Sciatic nerve (tissue), 2 donors: ENCODE results near the gene ANXA5. TPM values are rescaled to one million over a fixed set of nuclear protein-coding genes. Genes with fewer than 3 reads are reported as not detected.
"Not testable (repeated sequence)": the region's sequence is repeated elsewhere in the genome, so short reads cannot be mapped to it uniquely, and the experiment has no call there.

Source experiments
- ATAC-seq: fragments of 200-7000 bp; cut with Tn5 transposase; one replicate; pipeline ENCODE4 v1.9.1; 2020; ENCODE audit warnings: mild to moderate bottlenecking, moderate library complexity
- DNase-seq: peaks from one replicate; pipeline ENCODE4 v3.0.0-alpha.2; 2020; ENCODE audit warnings: low spot score
- intact Hi-C: fragments of 100-400 bp; cut with DNase I; formaldehyde crosslinking; loops from one replicate; pipeline ENCODE4 v1.14.2; 2022
- total RNA-seq: library from RNA; stranded (reverse); fragmentation: NEBNext Ultra II Directional; extraction: Animal tissue kit (Norgen Biotek cat#: 25700); gene quantifications from one replicate; pipeline ENCODE4 v1.2.1, GENCODE V29; 2021
- donor health status: DM: no; HTN: no; CAD: no.
- donor health status: DM: no; HTN: no; CAD: no.

Gene ANXA5
- total RNA-seq, 1 donor from 2014 or later = 280 TPM

GRCh38 chr4:121686255-121686654 is 10.5 kb downstream of the ANXA5 start:
- no peak for DNase-seq
- intact Hi-C loops = no loop called here
- ATAC-seq = no peak

DNA sequence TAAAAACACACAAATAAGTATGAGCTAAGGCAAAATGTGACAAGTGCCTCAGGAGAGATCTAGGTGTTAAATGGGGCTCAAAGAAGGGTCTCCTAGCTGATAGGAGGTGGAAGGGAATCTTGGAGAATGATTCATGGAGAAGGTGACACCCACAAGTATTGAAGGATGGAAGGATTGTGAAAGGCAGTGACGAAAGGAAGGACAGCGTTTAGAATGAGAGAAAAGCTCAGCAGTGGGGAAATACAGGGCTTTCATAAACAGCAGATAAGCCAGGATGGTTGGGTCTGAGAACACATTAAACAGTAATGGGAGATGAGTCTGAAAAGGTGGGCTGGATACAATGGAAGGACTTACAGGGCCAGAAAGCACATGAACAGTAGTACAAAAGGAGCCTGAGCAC is 11.5 kb downstream of the ANXA5 start:
- ATAC-seq (no peak), DNase-seq (no peak)
- intact Hi-C loops = no loop called here

DNA sequence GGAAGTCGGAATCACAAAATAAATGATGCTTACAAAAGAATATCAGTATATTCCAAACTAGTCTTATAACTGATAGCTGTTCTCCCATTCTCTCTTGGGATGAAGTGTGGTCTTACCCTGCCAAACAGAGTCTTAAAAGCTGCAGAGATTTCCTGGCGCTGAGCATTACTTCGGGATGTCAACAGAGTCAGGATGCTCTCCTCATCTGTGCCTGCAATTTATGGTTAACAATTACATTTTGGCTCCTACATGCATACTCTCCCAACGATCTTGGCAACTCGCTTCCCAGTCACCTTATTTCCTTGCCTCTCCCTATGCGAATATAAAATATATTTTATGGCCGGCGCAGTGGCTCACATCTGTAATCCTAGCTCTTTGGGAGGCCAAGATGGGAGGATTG is 12.2 kb downstream of the ANXA5 start:
- intact Hi-C loops = no loop called here

GRCh38 chr4:121684016-121684415 is 12.8 kb downstream of the ANXA5 start:
- no peak for ATAC-seq
- no peak for DNase-seq
- intact Hi-C loops = no loop called here

More for the DNA sequence above, 12.2 kb downstream of the ANXA5 start:
- no peak for DNase-seq
- ATAC-seq = no peak

DNA sequence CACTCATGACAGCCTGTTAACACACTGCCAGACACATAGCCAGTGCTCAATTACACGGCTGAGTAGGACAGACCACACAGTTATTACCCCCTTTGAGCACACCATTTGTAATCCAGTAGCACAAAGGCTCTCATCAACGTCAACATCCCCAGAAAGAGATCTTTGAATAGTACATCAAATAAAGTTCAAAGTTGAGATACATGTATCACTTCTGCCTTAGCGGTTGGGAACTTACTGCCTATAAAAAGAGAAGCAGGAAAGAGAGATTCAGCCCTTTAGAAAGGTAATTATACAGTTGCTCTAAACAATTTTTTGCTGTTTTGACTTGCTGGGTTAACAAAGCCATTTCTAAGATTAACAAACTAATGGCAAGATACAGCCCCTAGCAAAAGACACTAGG is 16.2 kb downstream of the ANXA5 start:
- DNase-seq (no peak), ATAC-seq (no peak)
- intact Hi-C loops = no loop called here

DNA sequence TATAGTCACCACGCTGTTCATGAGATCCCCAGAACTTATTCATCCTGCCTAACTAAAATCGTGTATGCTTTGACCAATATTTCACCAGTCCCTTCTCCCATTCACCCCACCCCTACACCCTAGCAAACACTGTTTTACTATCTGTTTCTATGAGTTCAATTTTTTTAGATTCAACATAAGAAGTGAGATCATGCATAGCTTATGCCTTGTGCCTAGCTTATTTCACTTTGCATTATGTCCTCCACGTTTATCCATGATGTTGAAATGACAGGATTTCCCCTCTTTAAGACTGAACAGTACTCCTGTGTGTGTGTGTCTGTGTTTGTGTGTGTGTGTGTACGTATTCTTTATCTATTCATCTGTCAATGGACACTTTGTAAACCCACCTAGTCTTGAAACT is 16.8 kb downstream of the ANXA5 start:
- intact Hi-C loops = no loop called here

DNA sequence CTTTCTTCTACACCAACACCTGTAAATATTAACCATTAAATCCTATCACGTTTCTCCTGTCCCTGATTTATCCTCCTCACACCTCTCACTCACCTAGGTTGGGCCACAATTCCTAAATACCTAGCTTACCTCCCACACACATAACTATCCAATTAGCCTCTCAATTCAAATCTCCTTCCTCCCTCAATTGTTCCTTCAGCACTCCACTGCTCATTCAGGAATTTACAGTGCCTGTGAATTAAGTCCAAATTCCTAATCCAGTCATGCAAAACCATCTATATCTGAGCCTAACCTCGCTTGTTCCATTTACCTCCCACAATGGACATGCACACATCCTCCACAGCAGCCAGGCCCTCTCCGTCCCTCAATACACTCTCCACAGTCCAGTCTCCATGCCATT is 17.5 kb downstream of the ANXA5 start:
- DNase-seq = no peak
- intact Hi-C loops = no loop called here
- ATAC-seq = no peak

More for the DNA sequence above, 16.8 kb downstream of the ANXA5 start:
- DNase-seq (no peak), ATAC-seq (no peak)

- intact Hi-C loops = no loop called here
- DNase-seq (no peak), ATAC-seq (no peak)
Observed at GRCh38 chr4:121677524-121677923, 19.3 kb downstream of the ANXA5 start.

- intact Hi-C loops = no loop called here
- no peak for ATAC-seq
- no peak for DNase-seq
Observed at GRCh38 chr4:121676345-121677075, 20.3 kb downstream of the ANXA5 start.

DNA sequence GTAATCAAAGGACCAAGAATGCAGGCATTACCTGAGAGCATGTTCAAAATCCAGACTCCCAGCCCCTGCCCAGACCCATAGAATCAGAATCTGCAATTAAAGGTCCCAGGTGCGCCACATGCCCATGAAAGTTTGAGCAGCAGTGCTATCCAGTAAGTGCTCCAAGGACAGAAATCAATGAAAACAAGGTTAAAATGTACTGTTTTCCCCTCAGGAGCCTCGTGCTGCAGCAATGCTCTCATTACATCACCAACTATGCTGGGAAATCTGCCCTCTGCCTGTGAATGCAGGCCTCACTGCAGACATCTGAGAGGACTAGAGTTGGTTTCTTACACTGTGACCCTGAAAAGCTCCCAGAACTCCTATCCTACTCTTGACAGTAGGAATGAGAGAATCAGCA is 21.1 kb downstream of the ANXA5 start:
- no peak for DNase-seq
- peak; percentile 62 for ATAC-seq
- intact Hi-C loops = no loop called here

DNA sequence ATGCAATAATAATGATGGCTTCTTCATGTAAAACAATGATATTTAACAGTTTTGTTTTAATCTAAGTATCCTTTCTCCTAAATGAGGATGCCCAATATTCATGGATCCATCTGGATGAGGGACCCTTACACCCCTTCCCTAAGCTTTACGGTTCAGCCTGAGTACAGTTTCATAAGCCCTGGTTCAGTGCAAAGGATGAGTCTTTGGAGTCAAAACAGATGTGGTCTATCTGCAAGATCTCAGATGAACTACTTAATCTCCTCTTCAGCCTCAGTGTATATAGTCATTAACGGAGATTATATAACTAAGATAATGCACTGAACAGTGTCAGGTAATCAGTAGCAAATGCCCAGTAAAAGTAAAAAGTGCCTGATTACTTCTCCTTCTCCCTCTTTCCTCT is 22.1 kb downstream of the ANXA5 start:
- no peak for DNase-seq
- no peak for ATAC-seq
- intact Hi-C loops = no loop called here

- ATAC-seq (no peak), DNase-seq (no peak)
- intact Hi-C loops = no loop called here
Observed at GRCh38 chr4:121674191-121674590, 22.6 kb downstream of the ANXA5 start.

DNA sequence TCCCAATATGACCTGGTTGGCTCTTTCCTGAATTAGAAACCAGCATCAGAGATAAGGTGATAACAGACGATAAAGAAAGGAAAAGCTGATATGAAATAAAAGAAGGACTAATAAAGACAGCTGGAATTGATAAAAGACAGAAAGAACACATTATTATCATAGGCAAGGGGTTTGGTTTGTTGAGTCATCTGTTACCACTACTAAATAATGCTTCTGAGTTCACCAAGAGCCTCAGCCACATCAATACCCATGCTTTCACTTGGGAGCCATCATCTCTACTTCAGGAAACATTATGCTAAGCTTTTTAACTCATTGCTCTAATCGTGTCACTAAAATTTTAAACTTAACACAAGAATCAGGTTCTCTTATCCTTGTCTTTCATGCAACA is 27.6 kb downstream of the ANXA5 start:
- intact Hi-C loops = no loop called here
- ATAC-seq (peak; percentile 82), DNase-seq (no peak)

DNA sequence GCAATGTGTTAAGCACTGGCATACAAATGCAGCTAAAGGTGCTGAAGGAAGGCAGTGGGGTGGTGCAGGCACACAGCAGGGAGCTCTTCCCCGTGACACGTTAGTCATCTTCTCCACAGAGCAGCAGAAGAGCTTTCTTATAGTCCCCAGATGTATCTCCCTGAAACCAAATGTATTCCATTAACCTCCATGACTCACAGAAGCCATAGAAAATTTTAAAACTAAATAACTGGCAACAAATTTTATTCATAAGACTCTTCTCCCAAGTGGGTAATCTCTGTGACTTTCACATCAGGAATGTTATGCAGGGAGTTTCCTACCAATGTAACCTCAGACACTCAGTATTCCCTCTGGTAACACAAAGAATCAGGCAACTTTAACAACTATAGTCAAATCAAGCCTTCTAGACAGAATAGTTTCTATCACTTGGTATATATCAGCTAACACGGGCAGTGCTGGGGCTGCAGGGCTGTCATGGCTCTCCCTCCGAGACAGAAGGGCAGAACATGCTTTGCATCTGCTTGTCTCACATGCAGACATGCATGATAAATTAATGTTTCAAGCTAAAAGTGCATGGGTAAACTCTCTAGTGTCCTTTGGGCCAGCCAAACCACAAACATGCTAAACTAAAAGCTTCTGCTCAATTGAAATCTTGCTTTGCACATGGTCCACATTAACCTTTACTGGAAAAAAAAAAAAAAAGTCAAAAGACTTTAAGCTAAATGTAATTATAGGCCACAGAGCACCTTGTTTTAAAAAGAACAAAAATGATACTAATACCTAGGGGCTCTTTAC is 28.2 kb downstream of the ANXA5 start:
- ATAC-seq = peak; percentile 86
- DNase-seq = no peak
- intact Hi-C loops = no loop called here

GRCh38 chr4:121666091-121666679 is 30.6 kb downstream of the ANXA5 start:
- DNase-seq (peak; percentile 72), ATAC-seq (no peak)
- intact Hi-C loops = no loop called here

- intact Hi-C loops = no loop called here
- no peak for DNase-seq
- ATAC-seq = no peak
Observed at GRCh38 chr4:121665371-121665770, 31.4 kb downstream of the ANXA5 start.

- ATAC-seq (no peak), DNase-seq (no peak)
- intact Hi-C loops = no loop called here
Observed at GRCh38 chr4:121662225-121662624, 34.6 kb downstream of the ANXA5 start.

DNA sequence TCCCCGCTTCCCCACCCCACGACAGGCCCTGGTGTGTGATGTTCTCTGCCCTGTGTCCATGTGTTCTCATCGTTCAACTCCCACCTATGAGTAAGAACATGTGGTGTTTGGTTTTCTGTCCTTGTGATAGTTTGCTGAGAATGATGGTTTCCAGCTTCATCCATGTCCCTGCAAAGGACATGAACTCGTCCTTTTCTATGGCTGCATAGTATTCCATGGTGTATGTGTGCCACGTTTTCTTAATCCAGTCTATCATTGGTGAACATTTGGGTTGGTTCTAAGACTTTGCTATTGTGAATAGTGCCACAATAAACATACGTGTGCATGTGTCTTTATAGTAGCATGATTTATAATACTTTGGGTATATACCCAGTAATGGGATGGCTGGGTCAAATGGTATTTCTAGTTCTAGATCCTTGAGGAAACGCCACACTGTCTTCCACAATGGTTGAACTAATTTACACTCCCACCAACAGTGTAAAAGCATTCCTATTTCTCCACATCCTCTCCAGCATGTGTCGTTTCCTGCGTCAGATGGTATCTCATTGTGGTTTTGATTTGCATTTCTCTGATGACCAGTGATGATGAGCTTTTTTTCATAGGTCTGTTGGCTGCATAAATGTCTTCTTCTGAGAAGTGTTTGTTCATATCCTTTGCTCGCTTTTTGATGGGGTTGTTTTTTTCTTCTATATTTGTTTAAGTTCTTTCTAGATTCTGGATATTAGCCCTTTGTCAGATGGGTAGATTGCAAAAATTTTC is 36.4 kb downstream of the ANXA5 start:
- ATAC-seq, intact Hi-C loops, DNase-seq: not testable (repeated sequence)

DNA sequence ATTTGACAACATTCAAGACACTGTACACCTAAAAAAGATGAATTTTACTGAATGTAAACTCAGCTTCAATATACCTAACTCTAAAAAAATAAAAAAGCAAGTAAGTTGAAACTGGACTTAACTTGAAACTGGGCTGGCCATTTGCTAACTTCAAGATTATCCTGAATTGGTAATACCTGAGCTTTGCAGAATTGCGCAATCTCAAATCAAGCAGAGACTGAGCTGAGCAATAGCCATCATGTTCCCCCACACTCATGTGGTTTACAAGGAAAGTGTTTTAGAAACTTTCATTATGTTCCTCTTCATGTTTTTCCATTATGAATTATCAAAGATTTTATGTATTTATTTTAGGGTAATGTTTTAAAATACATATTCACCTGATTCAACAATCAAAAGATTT is 38.7 kb downstream of the ANXA5 start:
- ATAC-seq = no peak
- intact Hi-C loops = loop anchor here (10.0 kb wide), 1 partner anchor 283 kb away; no protein-coding TSS in a partner anchor

More for the DNA sequence above, 38.7 kb downstream of the ANXA5 start:
- no peak for DNase-seq
